ENCODE measurements around the gene MEGF11.

Gene MEGF11

DNA sequence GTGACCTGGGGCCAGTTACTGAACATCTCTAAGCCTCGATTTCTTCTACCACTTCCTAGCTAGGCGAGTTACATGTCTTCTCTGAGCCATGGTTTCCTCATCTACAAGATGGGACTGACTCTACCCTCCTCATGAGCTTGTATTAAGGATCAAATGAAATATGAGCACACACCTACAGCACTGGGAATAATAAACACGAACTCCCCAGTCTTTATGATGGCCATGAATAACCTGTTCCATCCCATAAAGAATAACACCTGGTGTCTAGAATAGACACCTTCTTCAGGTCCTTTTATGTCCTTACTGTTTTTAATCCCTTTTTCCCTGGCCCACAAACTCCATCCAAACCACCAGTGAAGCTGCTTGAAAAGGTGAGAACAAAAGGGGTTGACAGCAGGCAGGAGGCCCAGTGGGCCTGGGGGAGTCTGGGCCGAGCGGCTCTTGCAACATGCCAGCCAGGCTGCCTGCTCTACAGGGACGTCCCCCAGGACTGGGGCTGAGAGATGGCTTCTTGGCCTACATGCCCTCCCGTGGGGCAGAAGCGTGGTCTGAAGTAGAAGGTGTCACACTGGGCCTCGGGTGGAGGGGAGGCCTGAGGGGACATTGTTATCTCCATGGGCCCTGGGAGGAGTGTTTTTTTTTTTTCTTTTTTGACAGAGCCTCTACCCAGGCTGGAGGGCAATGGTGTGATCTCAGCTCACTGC lies 206.1 kb downstream of the MEGF11 start:
- DNase-seq: no peak

GRCh38 chr15:66046751-66047150 lies 206.8 kb downstream of the MEGF11 start:
- DNase-seq: no peak

GRCh38 chr15:66046326-66046725 lies 207.2 kb downstream of the MEGF11 start:
- no peak for DNase-seq

DNA sequence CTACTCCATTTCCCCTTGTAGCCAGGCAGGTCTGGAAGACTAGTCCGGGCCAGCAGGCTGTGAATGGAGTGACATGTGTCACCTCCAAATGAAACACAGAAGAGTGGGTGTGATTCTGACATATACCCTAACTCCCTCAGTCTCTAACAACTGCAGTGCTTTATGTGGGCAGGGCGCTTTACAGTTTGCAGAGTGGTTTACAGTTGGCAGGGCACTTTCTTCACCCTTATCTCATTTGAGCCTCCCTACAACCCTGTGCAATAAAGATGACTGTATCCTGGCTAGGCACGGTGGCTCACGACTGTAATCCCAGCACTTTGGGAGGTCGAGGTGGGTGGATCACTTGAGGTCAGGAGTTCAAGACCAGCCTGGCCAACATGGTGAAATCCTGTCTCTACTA lies 208.0 kb downstream of the MEGF11 start:
- DNase-seq: no peak

DNA sequence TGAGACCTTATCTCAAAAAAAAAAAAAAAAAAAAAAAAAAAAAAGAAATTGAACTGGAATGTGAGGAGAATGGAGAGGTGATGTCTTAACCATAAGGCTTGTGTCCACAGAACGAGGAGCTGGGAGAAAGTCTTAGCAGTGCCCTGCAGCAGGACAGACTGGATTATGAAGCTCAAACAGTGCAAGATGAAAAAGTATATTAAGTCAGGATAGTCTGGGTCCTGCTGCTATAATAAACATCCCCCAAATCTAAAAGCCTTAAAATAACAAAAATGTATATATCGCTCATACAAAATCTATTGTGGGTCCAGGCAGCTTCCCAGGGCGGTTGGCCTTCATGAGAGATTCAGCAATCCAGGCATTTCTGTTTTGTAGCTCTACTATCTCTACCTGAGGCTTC lies 208.7 kb downstream of the MEGF11 start:
- DNase-seq: no peak

- DNase-seq: no peak
These were observed 210.3 kb downstream of the MEGF11 start for GRCh38 chr15:66043264-66043663.

- no peak for DNase-seq
These were observed 210.9 kb downstream of the MEGF11 start for GRCh38 chr15:66042624-66043023.

- no peak for DNase-seq
These were observed 212.3 kb downstream of the MEGF11 start for GRCh38 chr15:66041276-66041675.

DNA sequence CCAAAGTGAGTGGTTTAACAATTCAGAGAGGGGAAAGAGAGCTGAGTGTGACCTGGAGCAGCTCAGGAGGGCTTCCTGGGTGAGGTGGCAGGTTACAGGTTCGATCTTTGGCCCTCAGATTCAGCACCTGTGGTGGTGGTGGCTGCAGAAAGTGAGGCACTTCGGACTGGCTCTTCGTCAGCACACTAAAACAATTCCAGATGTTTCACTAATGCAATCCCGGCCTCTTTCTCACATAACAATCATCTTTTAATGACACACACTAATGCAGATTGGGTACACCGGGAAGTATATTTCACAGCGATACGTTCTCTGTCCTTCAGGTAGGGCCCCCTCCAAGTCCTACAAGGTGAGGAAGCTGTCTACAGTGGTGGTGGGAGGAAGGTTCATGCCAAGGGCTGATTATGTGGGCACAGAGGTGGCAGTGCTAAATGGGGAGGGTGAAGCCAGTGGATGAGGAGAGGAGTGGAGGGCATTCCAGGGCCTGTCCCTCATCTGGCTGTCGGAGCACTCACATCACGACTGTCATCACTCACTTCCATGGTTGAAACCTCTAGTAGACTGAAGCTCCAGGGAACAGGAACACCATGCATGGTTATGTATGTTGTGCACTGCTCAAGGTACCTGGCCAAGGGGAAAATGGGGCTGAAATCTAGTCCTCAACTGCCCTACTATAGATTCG lies 213.2 kb downstream of the MEGF11 start:
- no peak for DNase-seq

GRCh38 chr15:66039117-66039871 lies 214.3 kb downstream of the MEGF11 start:
- DNase-seq: peak; percentile 6

GRCh38 chr15:66038387-66039116 lies 215.0 kb downstream of the MEGF11 start:
- no peak for DNase-seq

- DNase-seq: no peak
These were observed 216.7 kb downstream of the MEGF11 start for GRCh38 chr15:66036859-66037258.

DNA sequence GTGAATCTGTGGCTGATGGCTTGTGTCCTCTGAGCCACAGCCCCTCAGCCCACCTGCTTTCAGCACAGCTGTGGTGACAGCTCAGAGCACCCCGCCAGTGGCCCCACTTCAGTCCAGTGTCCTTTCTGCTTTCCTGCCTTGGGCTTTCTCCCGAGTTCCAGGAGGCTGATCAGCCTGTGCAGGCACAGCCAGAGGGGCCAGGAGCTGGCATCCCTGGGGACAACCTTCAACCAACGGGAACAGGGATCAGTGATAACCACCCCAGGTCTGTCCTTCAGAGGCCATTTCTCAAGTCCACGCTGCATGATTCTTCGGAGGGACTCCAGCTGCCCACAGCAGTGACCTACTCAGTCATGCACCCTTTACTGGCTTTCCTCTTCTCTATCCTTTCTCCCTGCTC lies 217.6 kb downstream of the MEGF11 start:
- DNase-seq: no peak

DNA sequence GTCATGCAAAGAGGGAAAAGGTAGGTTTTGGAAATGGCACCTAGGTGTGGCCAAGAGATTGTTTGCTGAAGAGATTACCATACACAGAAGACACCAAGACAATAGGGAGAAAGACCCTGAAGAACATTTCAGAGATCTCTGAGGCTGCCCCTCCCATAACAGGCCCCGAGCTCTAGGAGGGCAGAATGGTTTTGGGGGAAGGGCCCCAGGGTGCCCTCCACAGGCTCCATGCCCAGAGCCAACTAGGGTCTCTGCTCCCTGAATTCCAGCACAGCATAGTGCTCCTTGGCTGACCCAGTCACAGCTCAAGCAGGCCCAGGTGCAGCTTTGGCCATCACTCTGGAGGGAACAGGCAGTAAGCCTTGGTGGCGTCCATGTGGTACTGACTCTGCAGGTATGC lies 220.4 kb downstream of the MEGF11 start:
- no peak for DNase-seq

- DNase-seq: no peak
These were observed 221.5 kb downstream of the MEGF11 start for GRCh38 chr15:66032006-66032405.

DNA sequence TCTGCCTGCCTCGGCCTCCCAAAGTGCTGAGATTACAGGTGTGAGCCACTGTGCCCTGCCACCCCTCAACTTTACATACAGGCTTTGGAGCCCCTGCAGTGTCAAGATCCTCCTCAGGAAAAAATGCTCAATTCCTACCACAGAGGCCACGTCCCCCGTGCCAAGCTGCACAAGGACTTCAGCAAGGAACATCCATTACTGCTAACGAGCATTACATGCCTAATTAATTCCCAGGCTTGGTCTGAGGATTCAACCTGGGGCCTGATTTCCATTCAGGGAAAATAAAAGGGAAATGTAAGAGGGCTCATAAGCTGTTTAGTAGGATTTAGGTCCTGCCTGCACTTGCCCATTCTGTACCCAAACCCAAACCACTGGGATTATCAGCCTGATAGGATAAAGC lies 222.9 kb downstream of the MEGF11 start:
- DNase-seq: no peak

GRCh38 chr15:66029650-66030049 lies 223.9 kb downstream of the MEGF11 start:
- no peak for DNase-seq

DNA sequence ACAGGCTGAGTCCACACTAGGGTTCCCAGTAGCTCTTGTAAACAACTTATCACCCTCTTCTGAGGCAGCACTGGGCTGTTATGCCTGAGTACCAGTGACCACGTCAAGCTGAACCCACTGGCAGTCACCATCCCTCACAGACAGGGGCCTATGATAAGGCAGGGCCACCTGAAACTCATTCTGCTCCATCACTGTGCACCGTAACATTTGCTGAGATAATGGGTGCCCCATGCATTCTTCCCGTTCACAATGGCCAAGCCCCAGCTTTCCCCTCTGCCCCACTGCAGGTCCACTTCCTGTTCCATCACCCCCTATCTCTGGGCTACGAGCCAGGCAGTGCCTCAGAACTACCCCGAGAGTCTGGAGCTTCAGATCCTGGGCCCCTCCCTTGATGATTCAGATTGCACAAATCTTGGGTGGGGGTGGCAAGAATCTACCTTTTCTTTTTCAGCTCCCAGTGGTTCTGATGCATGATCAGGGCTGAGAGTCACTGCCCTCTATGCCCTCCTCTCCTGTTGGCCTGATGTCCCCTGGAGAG lies 226.2 kb downstream of the MEGF11 start:
- peak; percentile 37 for DNase-seq

DNA sequence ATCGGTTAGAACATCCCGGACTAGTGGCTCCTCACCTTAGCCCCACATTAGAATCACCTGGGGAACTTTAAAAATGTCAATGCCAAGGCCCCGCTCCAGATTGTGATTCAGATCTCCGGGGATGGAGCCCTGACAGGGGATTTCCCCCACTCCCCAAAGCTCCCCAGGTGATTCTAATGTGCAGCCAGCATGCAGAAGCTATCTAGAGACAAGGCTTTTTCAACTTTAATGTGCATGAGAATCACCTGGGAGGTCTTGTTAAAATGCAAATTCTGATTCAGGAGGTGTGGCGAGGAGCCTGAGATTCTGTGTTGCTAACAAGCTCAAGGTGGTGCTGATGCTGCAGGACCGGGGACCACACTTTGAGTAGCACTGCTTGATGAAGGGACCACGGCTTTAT lies 227.6 kb downstream of the MEGF11 start:
- DNase-seq: no peak

DNA sequence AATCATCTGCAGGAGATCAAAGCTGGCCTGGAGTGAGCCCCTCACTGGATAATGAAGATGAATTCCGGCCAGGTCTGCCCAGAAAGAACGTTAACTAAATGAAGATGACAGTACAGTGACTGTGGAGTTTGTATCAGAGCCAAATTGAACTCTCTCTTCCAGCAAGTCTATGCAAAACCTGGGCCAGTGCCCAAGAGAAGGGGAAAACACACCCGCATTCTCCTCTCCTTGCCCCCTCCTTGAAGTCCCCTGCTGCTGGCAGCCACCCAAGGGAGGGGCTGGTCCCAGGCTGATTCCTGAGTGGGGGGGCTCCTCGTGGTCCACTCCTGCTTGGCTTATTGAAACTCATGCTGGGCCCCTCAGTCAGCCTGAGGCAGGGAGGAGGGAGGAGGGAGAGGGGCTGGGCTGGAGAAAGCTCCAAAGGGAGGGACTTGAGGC lies 228.5 kb downstream of the MEGF11 start:
- no peak for DNase-seq

DNA sequence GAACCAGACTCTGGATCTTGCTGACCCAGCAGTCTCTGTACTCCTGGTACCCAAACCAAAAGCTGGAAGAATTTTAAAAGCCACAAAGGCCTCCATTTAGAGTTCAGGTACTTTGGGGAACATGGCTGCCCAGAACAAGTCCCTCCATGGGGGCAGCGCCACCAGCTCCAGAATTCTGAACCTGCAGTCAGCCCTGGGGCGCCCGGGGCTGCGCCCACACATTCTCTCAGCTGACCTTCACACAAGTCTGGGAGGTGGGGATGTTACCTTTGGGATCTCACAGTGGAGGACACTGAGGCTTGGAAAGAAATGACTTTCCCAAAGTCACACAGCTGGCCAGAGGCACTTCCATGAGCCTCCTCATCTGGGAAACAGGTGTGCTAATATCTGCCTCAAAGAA lies 229.4 kb downstream of the MEGF11 start:
- no peak for DNase-seq

- no peak for DNase-seq
These were observed 230.1 kb downstream of the MEGF11 start for GRCh38 chr15:66023311-66023972.

GRCh38 chr15:66022163-66022525 lies 231.4 kb downstream of the MEGF11 start:
- DNase-seq: no peak
